ENCODE results near the gene SMURF1. TPM values are rescaled to one million over a fixed set of nuclear protein-coding genes. Genes with fewer than 3 reads are reported as not detected.

SMURF1 gene
- polyA plus RNA-seq (2012; ENCODE audit: insufficient read length, low read depth): 10.7 TPM

DNA sequence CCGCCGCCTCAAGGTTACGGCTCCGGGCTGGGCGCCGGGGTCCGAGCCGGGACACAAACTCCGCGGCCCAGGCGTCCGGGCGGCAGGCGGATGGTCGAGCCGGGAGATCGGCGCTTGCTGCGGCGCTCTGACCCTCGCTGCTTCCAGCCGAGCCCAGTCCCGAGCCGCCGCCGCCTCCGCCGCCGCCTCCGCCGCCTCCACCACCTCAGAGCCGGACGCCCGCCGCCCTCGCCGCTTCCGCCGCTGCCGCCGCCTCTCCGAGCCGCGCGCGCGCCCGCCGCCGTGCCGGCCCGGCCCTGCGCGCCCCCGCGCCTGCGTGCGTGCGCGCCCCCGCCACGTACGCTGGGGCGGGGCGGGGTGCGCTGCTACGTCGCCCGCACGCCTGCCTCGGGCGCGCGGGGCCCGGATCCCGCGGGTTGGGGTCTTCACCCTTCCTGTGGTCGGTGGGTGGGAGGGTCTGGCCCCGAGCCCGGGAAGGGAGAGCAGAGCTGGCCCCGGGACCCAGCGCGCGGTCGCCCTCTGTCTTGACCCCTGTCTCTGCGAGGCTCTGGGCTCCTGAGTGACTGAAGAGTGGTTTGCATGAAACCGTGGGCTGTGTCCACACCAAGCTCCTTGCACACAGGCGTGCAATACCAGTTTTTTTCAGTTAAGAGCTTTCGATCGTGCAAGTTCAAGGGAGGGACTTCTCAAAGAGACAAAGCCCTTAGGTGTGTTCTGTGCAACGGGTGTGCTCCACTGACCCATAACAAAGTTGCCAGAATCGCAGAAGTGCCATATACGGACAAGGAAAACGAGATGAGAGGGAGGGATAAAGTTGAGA lies at the start of gene SMURF1:
Gene SMURF1 (minus strand): TSS at position 256 of the 820 bp plus-strand sequence. CDS start 328 bp downstream, outside the sequence.
- no peak for TF ChIP-seq FOXP2 (optimal IDR thresholded peaks at IDR 0.05; ENCODE audit: borderline replicate concordance, extremely low read depth, extremely low read length, insufficient read depth)
- 0 out of 2 replicates have a peak, but pooled peaks have one; percentile 23 for TF ChIP-seq SIN3A (IDR thresholded peaks at IDR 0.05; ENCODE audit: borderline replicate concordance, insufficient read depth, low read length)
- TF ChIP-seq, protein P1, sequence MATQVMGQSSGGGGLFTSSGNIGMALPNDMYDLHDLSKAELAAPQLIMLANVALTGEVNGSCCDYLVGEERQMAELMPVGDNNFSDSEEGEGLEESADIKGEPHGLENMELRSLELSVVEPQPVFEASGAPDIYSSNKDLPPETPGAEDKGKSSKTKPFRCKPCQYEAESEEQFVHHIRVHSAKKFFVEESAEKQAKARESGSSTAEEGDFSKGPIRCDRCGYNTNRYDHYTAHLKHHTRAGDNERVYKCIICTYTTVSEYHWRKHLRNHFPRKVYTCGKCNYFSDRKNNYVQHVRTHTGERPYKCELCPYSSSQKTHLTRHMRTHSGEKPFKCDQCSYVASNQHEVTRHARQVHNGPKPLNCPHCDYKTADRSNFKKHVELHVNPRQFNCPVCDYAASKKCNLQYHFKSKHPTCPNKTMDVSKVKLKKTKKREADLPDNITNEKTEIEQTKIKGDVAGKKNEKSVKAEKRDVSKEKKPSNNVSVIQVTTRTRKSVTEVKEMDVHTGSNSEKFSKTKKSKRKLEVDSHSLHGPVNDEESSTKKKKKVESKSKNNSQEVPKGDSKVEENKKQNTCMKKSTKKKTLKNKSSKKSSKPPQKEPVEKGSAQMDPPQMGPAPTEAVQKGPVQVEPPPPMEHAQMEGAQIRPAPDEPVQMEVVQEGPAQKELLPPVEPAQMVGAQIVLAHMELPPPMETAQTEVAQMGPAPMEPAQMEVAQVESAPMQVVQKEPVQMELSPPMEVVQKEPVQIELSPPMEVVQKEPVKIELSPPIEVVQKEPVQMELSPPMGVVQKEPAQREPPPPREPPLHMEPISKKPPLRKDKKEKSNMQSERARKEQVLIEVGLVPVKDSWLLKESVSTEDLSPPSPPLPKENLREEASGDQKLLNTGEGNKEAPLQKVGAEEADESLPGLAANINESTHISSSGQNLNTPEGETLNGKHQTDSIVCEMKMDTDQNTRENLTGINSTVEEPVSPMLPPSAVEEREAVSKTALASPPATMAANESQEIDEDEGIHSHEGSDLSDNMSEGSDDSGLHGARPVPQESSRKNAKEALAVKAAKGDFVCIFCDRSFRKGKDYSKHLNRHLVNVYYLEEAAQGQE (IDR thresholded peaks at IDR 0.05; ENCODE audit: insufficient read depth in 1 of 2, low read depth in 2 of 2, low read length in 2 of 2): 0 out of 4 replicates have a peak, but pooled peaks of 1 of the 2 experiments have one; percentile 7
- peak; percentile 75 for TF ChIP-seq POLR2AphosphoS5 (IDR thresholded peaks at IDR 0.05; ENCODE audit: low read depth, low read length)
- peak; percentile 69 for TF ChIP-seq TAF1 (IDR thresholded peaks at IDR 0.05; ENCODE audit: borderline replicate concordance, insufficient read depth, low read length)

DNA sequence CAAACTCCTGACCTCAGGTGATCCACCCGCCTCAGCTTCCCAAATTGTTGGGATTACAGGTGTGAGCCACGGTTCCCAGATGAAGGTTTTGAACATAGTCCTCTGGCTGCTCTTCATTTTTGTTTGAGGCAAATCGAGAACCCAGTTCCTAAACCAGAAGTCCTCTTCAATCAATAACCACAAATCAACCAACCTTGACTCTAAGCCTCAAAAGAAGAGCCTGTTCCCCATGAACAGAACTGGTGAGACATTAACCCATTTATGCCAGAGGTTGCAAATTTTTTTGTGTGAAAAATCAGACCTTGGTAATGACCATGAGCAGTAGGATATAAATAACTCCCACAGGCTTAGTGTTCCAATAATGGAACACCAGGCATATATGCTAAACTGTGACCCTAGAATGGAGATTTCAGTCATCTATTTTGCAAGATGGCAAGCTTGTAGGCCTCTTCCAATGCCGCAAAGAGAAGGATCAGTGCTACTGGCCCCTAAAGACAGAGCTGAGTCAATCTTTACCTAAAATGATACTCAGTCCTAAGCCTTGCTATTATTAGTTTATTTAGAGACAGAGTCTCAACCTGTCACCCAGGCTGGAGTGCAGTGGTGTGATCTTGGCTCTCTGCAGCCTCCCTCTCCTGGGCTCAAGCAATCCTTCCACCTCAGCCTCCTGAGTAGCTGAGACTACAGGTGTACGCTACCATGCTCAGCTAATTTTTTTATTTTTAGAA lies 48.1 kb upstream of the SMURF1 start:
- TF ChIP-seq TAF1 (IDR thresholded peaks at IDR 0.05; ENCODE audit: borderline replicate concordance, insufficient read depth, low read length): no peak
- TF ChIP-seq, protein P1 (IDR thresholded peaks at IDR 0.05; ENCODE audit: insufficient read depth in 1 of 2, low read depth in 2 of 2, low read length in 2 of 2): no peak
- no peak for TF ChIP-seq POLR2AphosphoS5 (IDR thresholded peaks at IDR 0.05; ENCODE audit: low read depth, low read length)

DNA sequence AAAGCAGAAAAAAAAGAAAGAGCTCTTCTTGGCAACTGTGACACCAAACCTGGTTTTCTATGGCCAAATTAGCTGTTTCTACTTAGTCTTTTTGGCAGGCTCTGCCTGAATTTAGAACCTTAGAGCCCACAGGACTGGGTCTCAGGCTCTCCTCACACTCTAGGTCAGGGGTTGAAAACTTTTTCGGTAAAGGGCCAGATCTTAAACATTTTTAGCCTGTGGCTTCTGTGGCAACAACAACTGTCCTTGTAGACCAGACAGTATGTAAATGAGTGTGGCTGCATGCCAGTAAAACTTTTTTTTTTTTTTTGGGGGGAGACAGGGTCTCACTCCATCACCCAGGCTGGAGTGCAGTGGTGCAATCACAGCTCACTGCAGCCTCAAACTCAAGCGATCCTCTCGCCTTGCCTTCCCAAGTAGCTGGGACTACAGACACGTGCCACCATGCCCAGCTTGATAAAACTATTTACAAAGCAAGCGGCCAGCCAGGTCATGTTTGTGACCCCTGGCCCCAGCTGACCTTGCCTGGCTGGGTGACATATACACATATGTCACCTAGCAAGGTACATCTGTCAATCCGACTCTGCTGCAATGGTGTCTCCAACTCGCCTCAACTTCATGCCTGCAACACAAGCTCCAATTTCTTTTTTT lies 46.6 kb upstream of the SMURF1 start:
- TF ChIP-seq SIN3A (IDR thresholded peaks at IDR 0.05; ENCODE audit: borderline replicate concordance, insufficient read depth, low read length): no peak
- no peak for TF ChIP-seq TAF1 (IDR thresholded peaks at IDR 0.05; ENCODE audit: borderline replicate concordance, insufficient read depth, low read length)
- TF ChIP-seq, protein P1 (IDR thresholded peaks at IDR 0.05; ENCODE audit: insufficient read depth in 1 of 2, low read depth in 2 of 2, low read length in 2 of 2): no peak
- no peak for TF ChIP-seq POLR2AphosphoS5 (IDR thresholded peaks at IDR 0.05; ENCODE audit: low read depth, low read length)
- no peak for TF ChIP-seq FOXP2 (optimal IDR thresholded peaks at IDR 0.05; ENCODE audit: borderline replicate concordance, extremely low read depth, extremely low read length, insufficient read depth)

DNA sequence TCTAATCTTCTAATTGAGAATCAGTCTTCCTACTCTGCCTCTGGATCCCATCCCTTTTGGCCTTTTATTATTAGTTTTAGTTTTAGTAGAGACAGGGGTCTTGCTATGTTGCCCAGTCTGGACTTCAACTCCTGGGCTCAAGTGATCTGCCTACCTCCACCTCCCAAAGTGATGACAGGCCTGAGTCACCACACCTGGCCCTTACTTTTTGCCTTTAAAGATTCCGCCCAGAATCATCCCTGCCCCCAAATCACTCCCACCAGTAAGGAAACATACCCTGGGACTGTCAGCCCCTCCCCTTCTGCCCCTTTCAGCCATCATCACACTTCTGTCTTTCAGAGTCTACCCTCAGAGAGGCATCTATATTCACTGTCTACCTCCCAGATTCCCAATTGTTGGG lies 45.3 kb upstream of the SMURF1 start:
- no peak for TF ChIP-seq FOXP2 (optimal IDR thresholded peaks at IDR 0.05; ENCODE audit: borderline replicate concordance, extremely low read depth, extremely low read length, insufficient read depth)
- no peak for TF ChIP-seq TAF1 (IDR thresholded peaks at IDR 0.05; ENCODE audit: borderline replicate concordance, insufficient read depth, low read length)
- no peak for TF ChIP-seq SIN3A (IDR thresholded peaks at IDR 0.05; ENCODE audit: borderline replicate concordance, insufficient read depth, low read length)
- TF ChIP-seq, protein P1 (IDR thresholded peaks at IDR 0.05; ENCODE audit: insufficient read depth in 1 of 2, low read depth in 2 of 2, low read length in 2 of 2): no peak
- TF ChIP-seq POLR2AphosphoS5 (IDR thresholded peaks at IDR 0.05; ENCODE audit: low read depth, low read length): no peak

Measured in PFSK-1 (cell line).